B cell (primary cell): ENCODE measurements around the gene PRKN. TPM values are rescaled to one million over a fixed set of nuclear protein-coding genes. Genes with fewer than 3 reads are reported as not detected.

Experiments used
- ATAC-seq: fragments of 200-7000 bp; cut with Tn5 transposase; one replicate; pipeline ENCODE4 v1.10.0; 2021; ENCODE audit warnings: low read depth, mild to moderate bottlenecking, moderate number of reproducible peaks, moderate library complexity
- CTCF ChIA-PET: fragments of 350-600 bp; sonication (Branson Sonifier 250); formaldehyde crosslinking; loops from one replicate; lab custom pipeline; 2021; ENCODE audit warnings: antibody characterized with exemption, inconsistent platforms; lab: Charles Lee
- POLR2A ChIA-PET: fragments of 350-600 bp; sonication (Branson Sonifier 250); formaldehyde crosslinking; loops from one replicate; lab custom pipeline; 2021; ENCODE audit warnings: antibody characterized with exemption; lab: Charles Lee
- DNase-seq: peaks from one replicate; pipeline ENCODE4 v3.0.0; 2013
- H2AFZ ChIP-seq: 2 replicates; pipeline ENCODE4 v1.6.1; 2012; ENCODE audit warnings: mild to moderate bottlenecking, low read depth, low read length; ENCODE audit not compliant: insufficient read depth, poor library complexity, severe bottlenecking
- H3K27ac ChIP-seq, 2 donors: 1 replicate in 1 of 2; 2 replicates in 1 of 2; pipeline ENCODE4 v1.5.1; 2012 to 2013; ENCODE audit warnings: low read length in 2 of 2, mild to moderate bottlenecking in 2 of 2, moderate library complexity in 1 of 2
- H3K27me3 ChIP-seq, 4 experiments: fragments of 200-600 bp in 1 of 4; sonication (generic) in 1 of 4; replicated peaks in 1 of 4; 1 replicate in 2 of 4; 2 replicates in 2 of 4; pipeline versions ENCODE4 v1.6.1 to v1.7.0; 2013 to 2016; ENCODE audit warnings: low read length in 3 of 4, mild to moderate bottlenecking in 2 of 4, mixed read lengths in 1 of 4, moderate library complexity in 1 of 4; ENCODE audit not compliant: insufficient read depth in 4 of 4, control insufficient read depth in 3 of 4; ENCODE audit errors: control extremely low read depth in 1 of 4
- H3K36me3 ChIP-seq, 2 experiments: replicated peaks in 1 of 2; 1 replicate in 1 of 2; 2 replicates in 1 of 2; pipeline versions ENCODE4 v1.6.1 to v1.7.1; 2013; ENCODE audit warnings: low read length in 1 of 2; ENCODE audit not compliant: insufficient read depth in 2 of 2, control insufficient read depth in 1 of 2; ENCODE audit errors: control extremely low read depth in 1 of 2, extremely low read depth in 1 of 2
- H3K4me1 ChIP-seq, 2 donors: fragments of 200-600 bp in 1 of 2; sonication (generic) in 1 of 2; 1 replicate in 1 of 2; 2 replicates in 1 of 2; pipeline versions ENCODE4 v1.5.1 to v1.6.1; 2013 to 2017; ENCODE audit warnings: low read length in 2 of 2; ENCODE audit not compliant: control insufficient read depth in 2 of 2, insufficient read depth in 2 of 2
- H3K4me2 ChIP-seq: replicated peaks from 2 replicates; pipeline ENCODE3; 2012; ENCODE audit warnings: mild to moderate bottlenecking, low read depth, low read length; ENCODE audit not compliant: poor library complexity, severe bottlenecking
- H3K4me3 ChIP-seq, 5 experiments: fragments of 200-600 bp in 1 of 5; sonication (generic) in 1 of 5; 1 replicate in 3 of 5; 2 replicates in 2 of 5; pipeline versions ENCODE4 v1.5.1 to v1.7.0; 2011 to 2016; ENCODE audit warnings: low read length in 4 of 5, mild to moderate bottlenecking in 4 of 5, low read depth in 2 of 5, control low read depth in 1 of 5, moderate library complexity in 1 of 5; ENCODE audit not compliant: insufficient read depth in 1 of 5; ENCODE audit errors: control extremely low read depth in 1 of 5, extremely low read depth in 1 of 5
- H3K79me2 ChIP-seq: fragments of 200-600 bp; sonication (generic); one replicate; pipeline ENCODE4 v1.6.0; 2016; ENCODE audit warnings: low read length; ENCODE audit not compliant: control insufficient read depth, insufficient read depth
- H3K9ac ChIP-seq: fragments of 200-600 bp; sonication (generic); 2 replicates; pipeline ENCODE4 v1.6.1; 2017; ENCODE audit warnings: mild to moderate bottlenecking, low read length, moderate library complexity
- H3K9me3 ChIP-seq, 3 donors: one replicate each; pipeline versions ENCODE4 v1.6.1 to v1.7.1; 2013; ENCODE audit warnings: low read length in 2 of 3; ENCODE audit not compliant: control insufficient read depth in 2 of 3, insufficient read depth in 1 of 3; ENCODE audit errors: control extremely low read depth in 1 of 3
- H4K20me1 ChIP-seq: 2 replicates; pipeline ENCODE4 v1.6.0; 2012; ENCODE audit warnings: mild to moderate bottlenecking, low read length; ENCODE audit not compliant: insufficient read depth, control insufficient read depth, poor library complexity, severe bottlenecking
- H3K27ac Mint-ChIP-seq: one replicate; pipeline ENCODE4 v1.8.0; 2021; ENCODE audit warnings: mixed read lengths
- H3K27me3 Mint-ChIP-seq: one replicate; pipeline ENCODE4 v1.8.0; 2021; ENCODE audit warnings: mixed read lengths
- H3K4me1 Mint-ChIP-seq: one replicate; pipeline ENCODE4 v1.8.0; 2021; ENCODE audit warnings: mixed read lengths
- H3K4me3 Mint-ChIP-seq: one replicate; pipeline ENCODE4 v1.8.0; 2021; ENCODE audit warnings: mixed read lengths
- H3K9me3 Mint-ChIP-seq: one replicate; pipeline ENCODE4 v1.8.0; 2022; ENCODE audit warnings: mixed read lengths; ENCODE audit not compliant: insufficient read depth
- EZH2 ChIP-seq: IDR thresholded peaks from 2 replicates; pipeline ENCODE4 v1.6.1; 2012; ENCODE audit warnings: borderline replicate concordance, low read depth, mild to moderate bottlenecking, moderate library complexity, low read length; ENCODE audit not compliant: insufficient read depth, poor library complexity, severe bottlenecking
- WGBS: methylation state at CpG from one replicate; pipeline ENCODE4 v1.1.5; 2013; ENCODE audit warnings: missing lambda C conversion rate; ENCODE audit not compliant: insufficient coverage; 5-methylcytosine and 5-hydroxymethylcytosine counted together
- intact Hi-C: fragments of 100-400 bp; cut with micrococcal nuclease; formaldehyde crosslinking; loops from one replicate; pipeline ENCODE4 v1.10.0; 2022
- polyA plus RNA-seq: library from polyadenylated mRNA; depleted of rRNA; stranded (reverse); fragments of >200 nt; gene quantifications from 2 replicates; pipeline ENCODE4 v1.2.3, GENCODE V29; 2012
- total RNA-seq, 2 donors: library from RNA; stranded (reverse); fragments of 120-200 nt in 1 of 2; gene quantifications; 1 replicate in 1 of 2; 2 replicates in 1 of 2; pipeline versions ENCODE4 v1.2.3 to v1.2.4, GENCODE V29; 2013 to 2022
- TF ChIP-seq, protein P1 (sequence below): fragments of 200-600 bp; IDR thresholded peaks from one replicate; pipeline ENCODE4 v1.8.0; 2022; ENCODE audit warnings: antibody characterized with exemption, mild to moderate bottlenecking

PRKN gene
- total and polyA plus RNA-seq, 2 donors (not counting 1 experiment from before 2014, with no cell fraction given) = 1.6 to 6.2 TPM

DNA sequence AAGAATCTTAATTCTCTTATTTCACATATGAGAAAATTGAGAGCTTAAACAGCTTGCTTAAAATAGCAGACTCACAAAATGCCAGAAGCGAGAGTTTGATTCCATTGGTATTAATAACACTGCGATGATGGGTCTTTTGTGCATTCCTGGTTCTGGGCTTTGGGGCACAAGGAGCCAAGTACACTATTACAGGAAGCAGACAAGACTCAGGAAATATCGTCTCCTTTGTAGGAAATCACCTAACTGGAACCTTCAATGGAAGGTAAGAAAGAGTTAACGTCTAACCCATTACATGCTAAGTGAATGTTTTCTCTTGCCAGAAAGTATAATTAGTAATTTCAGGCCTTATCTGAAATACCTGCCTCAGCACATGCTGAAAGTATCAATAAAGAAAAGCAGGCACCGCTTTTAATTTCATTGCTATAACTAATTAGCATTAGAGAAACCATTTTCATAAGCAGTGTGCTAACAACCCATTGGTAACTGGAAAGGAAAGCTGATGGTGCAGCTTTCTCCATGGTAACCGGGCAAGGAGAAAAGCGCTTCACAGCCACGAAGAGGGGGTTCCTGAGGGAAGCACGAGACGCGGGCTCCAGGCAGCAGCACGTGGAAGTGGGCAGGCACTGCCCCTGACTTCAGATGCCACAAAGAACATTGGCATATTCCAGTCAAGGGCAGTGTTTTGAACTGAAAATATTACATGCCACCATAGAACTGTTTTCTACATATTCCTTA is 1247.0 kb downstream of the PRKN start:
- no peak for TF ChIP-seq EZH2
- TF ChIP-seq, protein P1, sequence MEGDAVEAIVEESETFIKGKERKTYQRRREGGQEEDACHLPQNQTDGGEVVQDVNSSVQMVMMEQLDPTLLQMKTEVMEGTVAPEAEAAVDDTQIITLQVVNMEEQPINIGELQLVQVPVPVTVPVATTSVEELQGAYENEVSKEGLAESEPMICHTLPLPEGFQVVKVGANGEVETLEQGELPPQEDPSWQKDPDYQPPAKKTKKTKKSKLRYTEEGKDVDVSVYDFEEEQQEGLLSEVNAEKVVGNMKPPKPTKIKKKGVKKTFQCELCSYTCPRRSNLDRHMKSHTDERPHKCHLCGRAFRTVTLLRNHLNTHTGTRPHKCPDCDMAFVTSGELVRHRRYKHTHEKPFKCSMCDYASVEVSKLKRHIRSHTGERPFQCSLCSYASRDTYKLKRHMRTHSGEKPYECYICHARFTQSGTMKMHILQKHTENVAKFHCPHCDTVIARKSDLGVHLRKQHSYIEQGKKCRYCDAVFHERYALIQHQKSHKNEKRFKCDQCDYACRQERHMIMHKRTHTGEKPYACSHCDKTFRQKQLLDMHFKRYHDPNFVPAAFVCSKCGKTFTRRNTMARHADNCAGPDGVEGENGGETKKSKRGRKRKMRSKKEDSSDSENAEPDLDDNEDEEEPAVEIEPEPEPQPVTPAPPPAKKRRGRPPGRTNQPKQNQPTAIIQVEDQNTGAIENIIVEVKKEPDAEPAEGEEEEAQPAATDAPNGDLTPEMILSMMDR = no peak
- Histone ChIP-seq H3K4me2 (no peak overlapping the region), H3K9me3 (no peaks in the 10 kb centered on the region), H3K27ac (no peak overlapping the region), H3K27me3 (no peaks in the 10 kb centered on the region), H3K9ac (no peak overlapping the region), H3K36me3 (no peaks in the 10 kb centered on the region), H4K20me1 (no peaks in the 10 kb centered on the region), H3K4me1 (no peaks in the 10 kb centered on the region), H3K79me2 (no peaks in the 10 kb centered on the region), H2AFZ (no peak overlapping the region), H3K4me3 (no peak overlapping the region)
- H3K9me3 Mint-ChIP-seq = no peaks in the 10 kb centered on the region
- ChIA-PET POLR2A (no interaction called here), CTCF (no interaction called here)
- no peak overlapping the region for H3K4me3 Mint-ChIP-seq
- no peak overlapping the region for H3K27ac Mint-ChIP-seq
- 94% methylated on average over 8 of the region's 12 CpGs for WGBS
- no peaks in the 10 kb centered on the region for H3K4me1 Mint-ChIP-seq
- intact Hi-C loops = no loop called here
- DNase-seq (no peak), ATAC-seq (no peak)
- H3K27me3 Mint-ChIP-seq = no peaks in the 10 kb centered on the region

DNA sequence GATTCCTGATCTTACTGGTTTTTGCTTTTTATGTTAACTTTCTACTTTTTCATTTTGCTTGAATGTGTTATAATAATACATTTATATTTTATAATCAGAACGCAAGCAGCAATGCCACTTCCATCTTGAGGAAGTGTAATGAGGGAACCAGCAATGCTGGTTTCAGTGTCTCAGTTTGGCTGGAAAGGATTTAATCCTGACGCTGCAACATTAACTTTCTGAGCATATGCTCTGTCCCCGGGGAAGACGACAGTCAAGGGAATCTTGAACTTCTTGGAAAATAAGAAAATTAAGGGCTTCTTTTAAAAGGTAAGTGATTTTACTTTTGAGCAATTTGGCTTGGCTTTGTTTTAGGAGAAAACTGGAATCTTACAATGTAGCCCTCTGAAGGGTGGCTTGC is 1248.2 kb downstream of the PRKN start:
- DNase-seq = no peak
- Histone ChIP-seq H3K27ac (no peak overlapping the region), H4K20me1 (no peaks in the 10 kb centered on the region), H3K27me3 (no peaks in the 10 kb centered on the region), H3K4me2 (no peak overlapping the region), H2AFZ (no peak overlapping the region), H3K9me3 (no peaks in the 10 kb centered on the region), H3K4me1 (no peaks in the 10 kb centered on the region), H3K9ac (no peak overlapping the region), H3K4me3 (no peak overlapping the region), H3K36me3 (no peaks in the 10 kb centered on the region), H3K79me2 (no peaks in the 10 kb centered on the region)
- Mint-ChIP-seq H3K27me3 (no peaks in the 10 kb centered on the region), H3K4me3 (no peak overlapping the region), H3K4me1 (no peaks in the 10 kb centered on the region), H3K9me3 (no peaks in the 10 kb centered on the region), H3K27ac (no peak overlapping the region)
- TF ChIP-seq EZH2 = no peak
- TF ChIP-seq, protein P1 = no peak
- 96% methylated on average over 3 of the region's 4 CpGs for WGBS
- no peak for ATAC-seq
- CTCF ChIA-PET = no interaction called here
- intact Hi-C loops = no loop called here
- POLR2A ChIA-PET = no interaction called here
